OCI-LY7 (cell line): ENCODE data around the gene DCHS1. TPM values are rescaled to one million over a fixed set of nuclear protein-coding genes. Genes with fewer than 3 reads are reported as not detected.

Experiments used
- BruUV-seq: library from RNA; stranded (reverse); fragments of 400-500 nt; replicated peaks from 2 replicates; lab custom pipeline; 2021; lab: Mats Ljungman, UMichigan
- CTCF ChIA-PET: fragments of 300-600 bp; sonication (Branson Sonifier 250); formaldehyde crosslinking; loops from one replicate; lab custom pipeline; 2022; ENCODE audit warnings: antibody characterized with exemption; ENCODE audit not compliant: unreplicated experiment; lab: Charles Lee
- POLR2A ChIA-PET: fragments of 300-600 bp; sonication (Branson Sonifier 250); formaldehyde crosslinking; loops from one replicate; lab custom pipeline; 2022; ENCODE audit warnings: antibody characterized with exemption; lab: Charles Lee
- DNase-seq: peaks from one replicate; pipeline ENCODE4 v3.0.0-alpha.2; 2015; ENCODE audit warnings: low spot score
- H2AFZ ChIP-seq: fragments of 200-600 bp; sonication (generic), shearing (Covaris generic); 2 replicates; pipeline ENCODE4 v1.6.1; 2014; ENCODE audit warnings: mild to moderate bottlenecking, antibody characterized with exemption, low read length, moderate library complexity
- H3K27ac ChIP-seq: fragments of 200-600 bp; sonication (generic); 2 replicates; pipeline ENCODE4 v1.5.1; 2014; ENCODE audit warnings: mixed run types, low read depth, mild to moderate bottlenecking, moderate library complexity, low read length, inconsistent platforms; ENCODE audit not compliant: poor library complexity, severe bottlenecking
- H3K36me3 ChIP-seq: fragments of 200-600 bp; sonication (generic); 2 replicates; pipeline ENCODE4 v1.6.1; 2014; ENCODE audit warnings: mild to moderate bottlenecking, antibody characterized with exemption, low read length, moderate library complexity, mixed read lengths; ENCODE audit not compliant: insufficient read depth
- H3K4me1 ChIP-seq: fragments of 200-600 bp; sonication (generic); 2 replicates; pipeline ENCODE4 v1.5.1; 2014; ENCODE audit warnings: mild to moderate bottlenecking, low read length; ENCODE audit not compliant: insufficient read depth, poor library complexity, severe bottlenecking
- H3K4me2 ChIP-seq: fragments of 200-600 bp; sonication (generic); 2 replicates; pipeline ENCODE4 v1.6.1; 2014; ENCODE audit warnings: mild to moderate bottlenecking, low read length
- H3K4me3 ChIP-seq: fragments of 200-600 bp; sonication (generic); 2 replicates; pipeline ENCODE4 v1.5.1; 2014; ENCODE audit warnings: mild to moderate bottlenecking, low read depth, low read length; ENCODE audit not compliant: poor library complexity, severe bottlenecking
- H3K79me2 ChIP-seq: fragments of 200-600 bp; sonication (generic); 2 replicates; pipeline ENCODE4 v1.6.1; 2016; ENCODE audit warnings: low read depth, mild to moderate bottlenecking, low read length, moderate library complexity, mixed read lengths; ENCODE audit not compliant: insufficient read depth
- H3K9me2 ChIP-seq: fragments of 200-600 bp; sonication (generic); 2 replicates; pipeline ENCODE4 v1.6.1; 2016; ENCODE audit warnings: mild to moderate bottlenecking, low read length, mixed read lengths; ENCODE audit not compliant: insufficient read depth
- H3K9me3 ChIP-seq: fragments of 200-600 bp; sonication (generic); 2 replicates; pipeline ENCODE4 v1.6.1; 2014; ENCODE audit warnings: mild to moderate bottlenecking, mixed run types, low read length, mixed read lengths
- H4K20me1 ChIP-seq: fragments of 200-600 bp; sonication (generic); 2 replicates; pipeline ENCODE4 v1.6.1; 2014; ENCODE audit warnings: mild to moderate bottlenecking, antibody characterized with exemption, low read length, moderate library complexity, mixed read lengths; ENCODE audit not compliant: insufficient read depth
- CTCF ChIP-seq: fragments of 200-600 bp; sonication (generic); conservative IDR thresholded peaks from 2 replicates; pipeline ENCODE4 v1.5.1; 2014; ENCODE audit warnings: mild to moderate bottlenecking, antibody characterized with exemption, low read length, moderate library complexity, mixed read lengths
- EZH2phosphoT487 ChIP-seq: fragments of 200-600 bp; sonication (generic); IDR thresholded peaks from 2 replicates; pipeline ENCODE4 v1.6.1; 2018; ENCODE audit warnings: low read depth, borderline replicate concordance, mild to moderate bottlenecking, mixed run types, antibody characterized with exemption, low read length, moderate library complexity, mixed read lengths
- intact Hi-C: fragments of 100-400 bp; cut with micrococcal nuclease; formaldehyde crosslinking; loops from one replicate; pipeline ENCODE4 v1.10.0; 2022; ENCODE audit not compliant: unreplicated experiment
- total RNA-seq, 2 experiments: library from RNA; depleted of rRNA in 1 of 2; stranded (reverse); fragments of >200 nt in 1 of 2; shearing (Covaris generic) in 1 of 2; gene quantifications; 2 replicates each; pipeline ENCODE4 v1.2.3, GENCODE V29; 2014 to 2022

The DCHS1 gene
- total RNA-seq, 2 experiments from 2014 or later = 0.67 to 1.1 TPM

- no peaks in the 10 kb centered on the region for H3K9me3 ChIP-seq
- intact Hi-C loops = no loop called here
- no peaks in the 10 kb centered on the region for H4K20me1 ChIP-seq
- POLR2A ChIA-PET = interaction anchor here (0.6 to 1.1 kb wide), 2 partner anchors 58 to 150 kb away, joined by 3 to 4 read pairs; no protein-coding TSS in a partner anchor
- TF ChIP-seq EZH2phosphoT487 = no peak
- no peak for TF ChIP-seq CTCF
- H3K4me1 ChIP-seq = peaks cover 32% of the 10 kb centered on the region
- no peaks in the 10 kb centered on the region for H3K9me2 ChIP-seq
- no peak overlapping the region for H3K27ac ChIP-seq
- H3K79me2 ChIP-seq = no peaks in the 10 kb centered on the region; the same call in 1 of the 2 replicates
- no peak overlapping the region for H3K4me2 ChIP-seq
- BruUV-seq = no TSS peak
- no peak overlapping the region for H3K4me3 ChIP-seq
- CTCF ChIA-PET = interaction anchor here (0.6 to 2.0 kb wide), 2 partner anchors 11 to 150 kb away, joined by 3 to 8 read pairs; partner anchors contain the start of gene TAF10
- DNase-seq = peak; percentile 61
- H2AFZ ChIP-seq = no peak overlapping the region
- H3K36me3 ChIP-seq = no peaks in the 10 kb centered on the region
Measured at GRCh38 chr11:6622261-6623171, 33.1 kb downstream of the DCHS1 start.

DNA sequence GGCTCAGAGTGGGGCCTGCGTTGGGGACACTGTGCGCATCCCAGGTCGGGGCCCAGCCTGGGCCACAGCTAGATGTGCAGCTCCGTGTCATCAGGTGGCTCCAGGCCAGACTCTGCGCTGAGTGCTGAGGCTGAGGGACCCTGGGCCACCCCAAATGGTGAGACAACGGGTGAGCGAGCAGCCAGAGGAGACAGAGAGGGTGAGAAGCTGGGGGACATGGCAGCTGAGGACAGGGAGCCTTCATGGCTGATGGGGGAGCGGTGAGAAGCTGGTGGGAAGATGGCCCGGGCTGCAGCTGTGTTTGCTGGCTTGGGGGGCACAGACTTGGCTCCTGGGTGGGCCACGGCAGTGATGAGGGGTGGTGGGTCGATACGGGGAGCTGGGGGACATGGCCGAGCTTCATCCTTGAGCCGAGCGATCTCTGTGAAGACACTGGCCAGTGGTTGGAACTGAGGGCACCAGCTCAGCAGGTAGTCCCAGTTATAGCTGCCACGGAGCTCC, 33.8 kb downstream of the DCHS1 start:
- POLR2A ChIA-PET = interaction anchor here (0.6 to 1.2 kb wide), 5 partner anchors 9 to 905 kb away, joined by 3 to 6 read pairs (median 3); no protein-coding TSS in a partner anchor
- H3K4me2 ChIP-seq = no peak overlapping the region
- no peaks in the 10 kb centered on the region for H3K9me3 ChIP-seq
- H4K20me1 ChIP-seq = no peaks in the 10 kb centered on the region
- H3K36me3 ChIP-seq = no peaks in the 10 kb centered on the region
- CTCF ChIA-PET = interaction anchor here (0.6 to 2.0 kb wide), 3 partner anchors 10 to 149 kb away, joined by 3 to 8 read pairs (median 3); partner anchors contain the start of gene TAF10
- no peaks in the 10 kb centered on the region for H3K9me2 ChIP-seq
- no peaks in the 10 kb centered on the region; the same call in 1 of the 2 replicates for H3K79me2 ChIP-seq
- intact Hi-C loops = no loop called here
- no peak for DNase-seq
- H3K4me1 ChIP-seq = peaks cover 32% of the 10 kb centered on the region
- TF ChIP-seq CTCF = no peak
- no peak for TF ChIP-seq EZH2phosphoT487
- H3K4me3 ChIP-seq = no peak overlapping the region
- no peak overlapping the region for H3K27ac ChIP-seq
- no TSS peak for BruUV-seq
- no peak overlapping the region for H2AFZ ChIP-seq
